C4-2B (cell line): Measurements from ENCODE around the gene EZR.

Experiments
- CTCF ChIP-seq: fragments of 450-650 bp; conservative IDR thresholded peaks from 2 replicates; pipeline ENCODE4 v1.5.1; 2017; ENCODE audit warnings: mild to moderate bottlenecking
- ZFX ChIP-seq: fragments of 450-650 bp; IDR thresholded peaks from 2 replicates; pipeline ENCODE4 v1.6.1; 2017

GRCh38 chr6:158739673-158740072, 79.5 kb downstream of the EZR start:
- no peak for TF ChIP-seq CTCF
- no peak for TF ChIP-seq ZFX
